KG1 (cell line): Measurements from ENCODE around the gene CDC42EP4.
"Not testable (repeated sequence)": the region's sequence is repeated elsewhere in the genome, so short reads cannot be mapped to it uniquely, and the experiment has no call there.

Experiments used
- DNase-seq: peaks from one replicate; lab custom pipeline; 2025; lab: John Stamatoyannopoulos, UW

The CDC42EP4 gene

GRCh38 chr17:73318836-73319235 lies 7.0 kb upstream of the CDC42EP4 start:
- no peak for DNase-seq

- DNase-seq: no peak
Measured at GRCh38 chr17:73318427-73318813, 6.6 kb upstream of the CDC42EP4 start.

- no peak for DNase-seq
Measured at GRCh38 chr17:73317513-73318426, 6.0 kb upstream of the CDC42EP4 start.

GRCh38 chr17:73316919-73317505 lies 5.2 kb upstream of the CDC42EP4 start:
- no peak for DNase-seq

- DNase-seq: no peak
Measured at GRCh38 chr17:73315471-73315870, 3.7 kb upstream of the CDC42EP4 start.

- DNase-seq: no peak
Measured at GRCh38 chr17:73313526-73314127, 1.8 kb upstream of the CDC42EP4 start.

- not testable (repeated sequence) for DNase-seq
Measured at GRCh38 chr17:73312887-73313286, 1.1 kb upstream of the CDC42EP4 start.

GRCh38 chr17:73311428-73311780 lies 397 bp downstream of the CDC42EP4 start:
- DNase-seq: no peak

- DNase-seq: no peak
Measured at GRCh38 chr17:73309727-73310596, 1.8 kb downstream of the CDC42EP4 start.

GRCh38 chr17:73308959-73309358 lies 2.8 kb downstream of the CDC42EP4 start:
- DNase-seq: not testable (repeated sequence)

- DNase-seq: no peak
Measured at GRCh38 chr17:73308017-73308823, 3.6 kb downstream of the CDC42EP4 start.

- no peak for DNase-seq
Measured at GRCh38 chr17:73307130-73307529, 4.7 kb downstream of the CDC42EP4 start.

GRCh38 chr17:73305845-73306836 lies 5.7 kb downstream of the CDC42EP4 start:
- DNase-seq: no peak

- DNase-seq: no peak
Measured at GRCh38 chr17:73304971-73305812, 6.6 kb downstream of the CDC42EP4 start.

GRCh38 chr17:73304438-73304837 lies 7.4 kb downstream of the CDC42EP4 start:
- no peak for DNase-seq

- DNase-seq: no peak
Measured at GRCh38 chr17:73302189-73302588, 9.6 kb downstream of the CDC42EP4 start.

- DNase-seq: no peak
Measured at GRCh38 chr17:73301369-73301768, 10.4 kb downstream of the CDC42EP4 start.

- DNase-seq: no peak
Measured at GRCh38 chr17:73300392-73300791, 11.4 kb downstream of the CDC42EP4 start.
